Eye (tissue), 1 donor: ENCODE measurements around the gene HMOX2.

ENCODE experiments used
- DNase-seq: peaks from one replicate; pipeline ENCODE4 v3.0.0-alpha.2; 2015

Gene HMOX2

DNA sequence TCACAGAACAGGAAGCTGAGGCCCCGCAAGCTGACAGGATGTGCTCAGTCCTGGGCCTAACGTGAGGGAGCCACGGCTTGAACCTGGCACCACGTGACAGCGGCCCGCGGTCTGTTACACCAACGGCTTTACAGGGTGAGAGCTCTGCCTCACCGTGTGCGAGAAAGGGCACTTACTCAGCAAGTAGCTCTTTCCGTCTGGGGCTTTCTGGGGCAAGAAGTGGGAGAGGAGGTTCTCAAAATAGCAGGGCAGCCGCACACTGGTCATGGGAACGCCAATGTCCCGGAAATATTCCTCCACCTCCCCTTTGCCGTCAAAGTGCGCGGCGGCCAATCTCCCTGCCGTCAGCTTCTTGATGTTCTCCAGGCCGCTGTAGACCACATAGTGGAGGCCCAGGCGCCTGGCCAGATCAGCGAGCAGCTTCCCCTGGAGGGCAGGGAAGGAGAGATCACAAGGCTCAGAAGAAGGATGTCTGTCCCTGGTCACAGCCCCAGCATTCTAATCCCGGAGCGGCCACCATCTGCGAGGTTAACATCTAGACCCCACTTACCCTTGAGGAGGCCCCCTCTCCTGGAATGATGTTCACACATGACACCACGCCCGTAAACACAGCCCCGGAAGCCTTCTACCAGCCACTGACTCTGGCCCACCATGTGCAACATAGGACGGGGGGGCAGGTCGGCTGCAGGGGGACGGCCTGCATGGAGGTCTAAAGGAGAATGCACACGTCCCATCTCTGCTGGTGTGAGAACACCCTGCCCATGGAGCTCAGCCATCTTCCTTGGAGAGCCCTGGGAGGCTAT is 10.0 kb upstream of the HMOX2 start:
- no peak for DNase-seq

DNA sequence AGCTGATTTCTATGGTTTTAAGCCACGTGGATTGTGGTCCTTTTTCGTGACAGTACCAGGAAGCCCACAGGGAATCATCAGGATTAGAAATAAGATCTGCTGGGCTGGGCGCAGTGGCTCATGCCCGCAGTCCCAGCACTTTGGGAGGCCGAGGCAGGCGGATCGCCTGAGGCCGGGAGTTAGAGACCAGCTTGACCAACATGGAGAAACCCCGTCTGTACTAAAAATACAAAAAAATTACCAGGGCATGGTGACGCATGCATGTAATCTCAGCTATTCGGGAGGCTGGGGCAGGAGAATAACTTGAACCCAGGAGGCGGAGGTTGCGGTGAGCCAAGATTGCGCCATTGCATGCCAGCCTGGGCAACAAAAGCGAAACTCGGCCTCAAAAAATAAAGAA is 8.3 kb upstream of the HMOX2 start:
- DNase-seq, result no peak

DNA sequence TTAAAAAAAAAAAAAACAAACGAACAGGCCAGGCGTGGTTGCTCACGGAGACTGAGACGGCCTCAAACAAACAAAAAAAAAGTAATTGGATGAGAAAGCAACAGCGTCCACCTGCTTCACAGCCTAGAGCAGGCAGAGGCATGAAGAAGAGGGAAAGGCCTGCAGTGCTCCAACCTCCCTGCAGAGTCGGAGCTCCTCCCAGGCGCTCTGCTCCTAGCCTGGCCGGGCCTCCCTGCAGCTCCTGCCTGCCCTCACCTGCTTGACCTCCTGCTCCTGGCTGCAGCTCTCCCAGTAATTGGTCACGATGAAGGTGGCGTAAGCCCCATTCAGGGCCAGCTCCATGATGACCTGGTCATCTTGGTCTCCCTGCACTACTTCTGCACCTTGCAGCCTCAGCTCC is 7.2 kb upstream of the HMOX2 start:
- no peak for DNase-seq

DNA sequence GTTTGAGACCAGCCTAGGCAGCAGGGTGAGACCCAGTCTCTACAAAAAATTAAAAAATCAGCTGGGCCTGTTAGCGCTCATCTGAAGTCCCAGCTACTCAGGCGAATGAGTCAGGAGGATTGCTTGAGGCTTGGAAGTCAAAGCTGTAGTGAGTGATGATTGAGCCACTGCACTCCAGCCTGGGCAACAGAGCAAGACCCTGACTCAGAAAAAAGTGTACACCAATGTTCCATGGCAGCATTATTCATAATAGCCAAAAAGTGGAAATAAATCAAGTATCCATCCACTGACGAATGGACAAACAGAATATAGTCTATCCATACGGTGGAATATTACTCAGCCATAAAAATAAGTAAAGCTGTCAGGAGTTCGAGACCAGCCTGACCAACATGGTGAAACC is 4.3 kb upstream of the HMOX2 start:
- no peak for DNase-seq

DNA sequence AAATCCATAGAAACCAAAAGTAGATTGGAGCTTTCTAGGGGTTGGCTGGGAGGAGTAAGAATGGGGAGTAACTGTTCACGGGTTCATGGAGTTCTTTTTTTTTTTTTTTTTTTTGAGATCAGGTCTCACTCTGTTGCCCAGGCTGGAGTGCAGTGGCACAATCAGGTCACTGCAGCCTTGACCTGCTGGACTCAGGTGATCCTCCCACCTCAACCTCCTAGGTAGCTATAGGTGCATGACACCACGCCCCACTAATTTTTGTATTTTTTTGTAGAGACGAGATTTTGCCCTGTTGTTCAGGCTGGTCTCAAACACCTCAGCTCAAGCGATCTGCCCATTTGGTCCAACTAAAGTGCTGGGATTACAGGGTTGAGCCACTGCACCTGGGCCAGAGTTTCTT is 3.3 kb upstream of the HMOX2 start:
- no peak for DNase-seq

DNA sequence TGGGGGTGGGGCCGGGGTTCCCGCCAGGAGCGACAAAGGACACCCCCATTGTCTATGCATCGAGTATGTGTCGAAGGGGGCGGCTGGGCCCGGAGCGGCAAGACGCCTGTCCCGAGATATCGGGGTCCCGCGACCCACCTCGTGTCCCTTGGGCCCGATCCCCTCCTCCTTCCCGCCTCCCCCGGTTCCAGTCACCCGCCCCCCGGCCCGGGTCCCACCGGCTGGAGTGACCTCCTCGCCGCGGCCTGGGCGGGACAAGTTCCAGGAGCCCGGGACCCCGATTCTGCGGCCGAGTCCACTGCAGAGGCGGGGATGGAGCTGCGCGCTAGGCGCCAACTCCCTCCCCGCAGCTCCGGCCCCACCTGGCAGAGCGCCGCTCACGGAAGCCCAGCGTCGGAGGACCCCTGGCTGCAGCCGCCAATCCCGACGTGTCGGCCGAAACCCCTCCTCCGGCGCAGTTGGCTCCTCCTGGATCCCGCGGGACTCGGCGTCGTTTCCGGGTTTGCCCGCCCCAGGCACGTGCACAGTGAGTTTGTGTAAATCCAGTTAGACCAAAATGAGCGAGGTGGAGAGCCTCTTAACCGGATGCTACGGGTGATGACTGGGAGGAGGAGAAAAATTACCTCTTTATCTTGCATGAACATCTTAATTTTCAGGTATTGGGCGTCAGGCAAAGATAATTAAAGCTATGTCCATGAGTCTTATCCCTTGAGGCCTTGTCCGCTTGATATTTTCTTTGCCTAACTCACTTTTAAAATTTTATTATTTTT is 1.8 kb upstream of the HMOX2 start, which contains the start of gene NMRAL1:
NMRAL1 (minus strand) TSS at position 434 of the 770 bp plus-strand sequence. CDS start 493 bp downstream, outside the sequence.
- peak; percentile 96 for DNase-seq

DNA sequence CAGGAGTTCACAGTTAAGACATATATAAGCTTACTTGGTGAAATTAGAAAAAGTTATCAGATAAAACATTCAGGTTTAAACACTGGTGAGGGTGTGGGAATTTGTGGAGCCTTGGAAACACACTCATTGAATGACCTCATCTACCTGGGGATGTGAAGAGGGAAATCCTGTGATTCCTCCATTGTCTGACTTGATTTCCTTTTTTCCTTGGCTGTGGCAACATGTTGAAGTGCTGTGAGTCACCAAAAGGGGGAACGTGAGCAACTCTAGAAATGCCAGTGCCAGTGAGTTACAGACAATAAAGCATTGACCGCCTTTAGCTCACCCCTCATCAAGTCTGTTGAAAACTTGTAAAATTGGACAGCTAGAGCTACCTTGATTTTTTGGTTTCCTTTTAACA is 1.8 kb downstream of the HMOX2 start:
- no peak for DNase-seq

DNA sequence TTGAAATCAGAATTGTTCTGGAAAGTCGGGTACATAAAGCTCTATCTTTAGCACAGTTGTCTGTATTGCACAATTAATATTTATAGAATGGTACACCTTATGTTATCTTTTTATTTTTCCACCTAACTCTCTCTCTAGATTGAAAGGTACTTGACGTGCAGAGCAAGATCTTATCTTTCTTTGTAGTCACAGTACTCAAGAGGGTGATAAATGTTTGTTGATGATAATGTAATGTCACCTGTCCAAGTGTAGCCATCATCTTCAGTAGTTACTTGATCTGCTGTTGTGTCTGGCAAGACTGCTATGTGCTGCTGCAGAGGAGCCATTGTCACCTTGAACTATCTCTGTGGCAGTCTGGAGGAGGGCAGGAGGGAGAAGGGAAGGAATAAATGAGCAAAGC is 5.3 kb downstream of the HMOX2 start:
- DNase-seq, result no peak

DNA sequence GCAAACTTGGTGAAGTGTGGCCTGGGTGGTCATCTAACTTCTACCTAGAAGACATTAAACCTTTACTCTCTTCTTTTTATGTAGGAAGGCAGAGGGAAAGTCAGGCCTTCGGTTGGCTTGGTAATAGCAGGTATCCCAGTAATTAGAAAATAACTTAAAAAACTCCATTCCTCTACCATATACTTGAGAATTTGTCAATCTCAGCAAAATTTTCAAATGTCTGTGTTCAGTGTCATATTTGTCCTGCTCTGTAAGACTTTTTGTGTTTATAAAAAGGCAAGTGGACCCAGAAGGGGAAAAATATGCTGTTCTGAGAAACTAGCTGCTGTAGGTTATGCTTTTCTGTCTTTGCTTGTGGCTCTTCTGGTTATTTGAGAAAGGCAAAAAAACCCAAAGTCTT is 5.8 kb downstream of the HMOX2 start:
- no peak for DNase-seq

DNA sequence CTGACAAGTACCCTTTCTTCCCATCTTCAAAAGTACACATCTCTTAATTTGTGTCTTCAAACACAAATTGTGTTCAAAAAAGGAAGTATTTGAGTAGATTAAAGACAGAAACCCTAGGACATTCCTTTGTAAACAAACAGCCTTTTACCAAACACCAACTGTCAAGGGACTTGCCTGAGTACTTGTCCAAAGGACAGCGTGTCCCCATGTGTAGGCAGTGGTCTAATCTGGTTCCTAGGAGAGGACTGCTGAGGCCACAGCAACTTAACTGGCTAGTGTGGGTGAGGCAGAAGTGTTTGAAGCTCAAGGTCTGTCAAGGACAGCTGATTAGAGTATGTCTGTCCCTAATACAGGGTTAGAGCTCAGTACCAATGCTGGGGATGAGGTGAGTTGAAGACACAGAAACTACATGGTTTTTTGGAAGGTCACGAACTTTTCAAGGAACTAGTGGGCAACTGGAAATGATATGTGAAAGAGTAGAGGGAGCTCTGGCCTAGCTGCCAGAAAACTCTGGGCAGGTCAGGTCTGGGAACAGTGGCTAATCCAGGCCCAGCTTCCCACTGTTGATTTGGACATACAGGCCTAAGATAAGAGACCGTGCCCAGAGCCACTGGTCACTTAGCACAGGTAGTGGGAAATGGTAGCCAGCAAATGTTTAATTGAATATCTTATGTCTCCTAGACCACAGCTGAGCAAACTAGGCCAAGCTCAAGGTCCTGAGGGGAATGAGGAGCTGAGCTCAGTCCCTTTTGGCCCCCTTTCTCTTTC is 10.1 kb downstream of the HMOX2 start:
- DNase-seq, result no peak

DNA sequence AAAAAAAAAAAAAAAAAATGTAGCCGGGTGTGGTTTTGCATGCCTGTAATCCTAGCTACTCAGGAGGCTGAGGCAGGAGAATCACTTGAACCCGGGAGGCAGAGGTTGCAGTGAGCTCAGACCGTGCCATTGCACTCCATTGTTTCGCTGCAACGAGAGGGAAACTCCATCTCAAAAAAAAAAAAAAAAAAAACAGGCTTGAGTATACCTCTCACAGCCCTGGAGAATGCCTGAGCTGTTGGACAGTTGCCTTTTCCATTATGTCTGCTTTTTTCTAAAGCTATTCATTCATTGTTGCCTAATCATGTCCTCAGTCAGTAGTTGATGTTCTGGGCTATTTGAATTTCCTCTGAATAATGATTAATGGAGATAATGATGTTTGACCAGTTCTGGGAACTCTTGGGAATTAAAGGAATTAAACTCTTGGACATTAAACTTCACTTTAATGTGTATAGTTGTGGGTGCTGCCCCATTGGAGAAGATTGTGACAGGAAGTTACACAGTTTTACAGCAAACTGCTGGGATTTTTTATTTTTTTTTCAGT is 11.8 kb downstream of the HMOX2 start:
- DNase-seq, result no peak

DNA sequence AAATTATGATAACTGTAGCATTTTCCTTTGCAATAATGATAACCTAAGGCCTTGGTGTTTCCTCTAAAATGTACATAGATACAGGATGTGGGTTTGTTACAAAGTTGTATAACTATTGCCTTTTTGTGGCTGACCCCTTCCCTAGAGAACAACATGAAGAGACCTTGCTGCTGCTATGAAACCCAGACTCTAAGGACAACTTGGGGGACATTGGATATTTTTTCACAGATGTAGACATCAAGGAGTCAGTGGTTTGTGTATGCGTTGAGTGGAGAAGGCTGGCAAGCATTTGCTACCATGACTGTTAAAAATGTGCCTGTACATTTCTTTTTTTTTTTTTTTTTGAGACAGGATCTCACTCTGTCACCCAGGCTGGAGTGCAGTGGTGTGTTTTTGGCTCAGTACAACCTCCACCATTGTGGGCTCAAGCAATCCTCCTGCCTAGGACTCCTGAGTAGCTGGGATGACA is 12.3 kb downstream of the HMOX2 start:
- no peak for DNase-seq

DNA sequence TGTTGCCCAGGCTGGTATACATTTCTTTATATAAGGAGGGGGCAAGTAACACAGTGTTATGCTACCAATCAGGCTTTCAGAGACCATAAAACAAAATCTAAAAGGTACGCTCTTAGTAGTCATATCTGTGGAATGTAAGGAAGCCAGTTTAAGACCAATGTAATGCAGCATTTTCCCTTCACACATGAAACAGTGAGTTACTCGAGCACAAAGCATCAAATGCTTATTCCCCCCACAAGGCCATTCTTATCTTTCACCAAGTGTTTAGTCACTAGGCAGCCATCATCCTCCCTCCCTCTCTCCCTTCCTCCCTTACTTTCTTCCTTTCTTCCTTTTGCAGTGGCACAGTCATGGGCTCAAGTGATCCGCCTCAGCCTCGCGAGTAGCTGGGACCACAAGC is 12.8 kb downstream of the HMOX2 start:
- DNase-seq, result no peak

DNA sequence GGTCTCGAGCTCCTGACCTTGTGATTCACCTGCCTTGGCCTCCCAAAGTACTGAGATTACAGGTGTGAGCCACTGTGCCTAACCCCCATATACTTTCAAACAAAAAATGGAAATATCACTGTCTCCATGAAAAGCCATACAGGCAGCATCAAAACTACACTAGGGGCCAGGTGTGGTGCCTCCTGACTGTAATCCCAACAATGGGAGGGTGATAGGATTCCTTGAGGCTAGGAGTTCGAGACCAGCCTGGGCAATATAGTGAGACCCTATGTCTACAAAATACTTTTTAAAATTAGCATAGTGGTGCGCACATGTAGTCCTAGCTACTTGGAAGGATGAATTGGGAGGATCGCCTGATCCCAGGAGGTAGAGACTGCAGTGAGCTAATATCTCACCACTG is 15.7 kb downstream of the HMOX2 start:
- no peak for DNase-seq

DNA sequence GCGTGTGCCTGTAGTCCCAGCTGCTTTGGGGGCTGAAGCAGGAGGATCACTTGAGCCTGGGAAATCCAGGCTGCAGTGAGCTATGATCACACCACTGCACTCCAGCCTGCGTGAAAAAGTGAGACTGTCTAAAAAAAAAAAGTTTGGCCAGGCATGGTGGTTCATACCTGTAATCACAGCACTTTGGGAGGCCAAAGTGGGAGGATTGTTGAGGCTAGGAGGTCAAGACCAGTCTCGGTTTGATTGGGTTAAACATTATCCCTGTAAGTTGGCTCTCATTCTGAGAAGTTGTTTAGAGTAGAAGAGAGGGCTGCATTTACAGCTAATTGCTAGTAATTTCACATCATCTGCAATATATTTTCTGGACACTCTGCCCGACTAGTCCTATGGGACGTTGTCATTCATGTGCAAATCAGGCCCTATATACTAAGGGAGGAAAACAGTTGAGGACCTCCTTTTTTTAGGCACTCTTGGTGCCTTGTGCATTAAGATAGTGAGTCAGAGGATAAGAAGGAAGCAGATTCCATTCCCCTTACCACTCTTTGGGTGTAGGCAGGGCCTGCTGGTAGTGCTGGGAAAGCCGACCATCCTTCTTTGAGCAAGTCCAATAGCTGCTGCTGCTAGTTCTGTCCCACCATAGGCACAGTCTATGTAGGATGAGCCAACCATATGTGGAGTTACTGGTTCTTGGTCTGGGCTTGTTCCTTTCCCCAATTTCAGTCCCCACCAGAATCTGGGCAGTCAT is 18.7 kb downstream of the HMOX2 start:
- DNase-seq, result no peak

DNA sequence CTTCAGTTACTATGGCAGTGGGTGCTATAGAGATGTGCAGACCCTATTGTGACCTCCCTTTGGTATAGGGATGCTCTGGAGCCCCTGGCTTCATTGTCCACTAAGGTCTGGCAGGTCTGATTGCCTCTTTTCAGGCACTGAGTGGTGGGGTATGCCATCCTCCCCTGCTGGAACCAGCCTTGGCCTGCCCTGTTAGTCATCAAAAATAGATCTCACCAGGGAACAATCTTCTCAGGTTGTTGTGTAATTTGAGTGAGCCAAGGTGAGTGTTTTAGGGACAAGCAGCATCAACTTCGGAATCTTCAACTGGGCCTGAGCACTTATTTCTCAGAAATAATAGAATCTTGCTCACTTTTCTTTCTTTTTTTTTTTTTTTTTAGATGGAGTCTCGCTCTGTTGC is 19.6 kb downstream of the HMOX2 start:
- DNase-seq, result no peak

DNA sequence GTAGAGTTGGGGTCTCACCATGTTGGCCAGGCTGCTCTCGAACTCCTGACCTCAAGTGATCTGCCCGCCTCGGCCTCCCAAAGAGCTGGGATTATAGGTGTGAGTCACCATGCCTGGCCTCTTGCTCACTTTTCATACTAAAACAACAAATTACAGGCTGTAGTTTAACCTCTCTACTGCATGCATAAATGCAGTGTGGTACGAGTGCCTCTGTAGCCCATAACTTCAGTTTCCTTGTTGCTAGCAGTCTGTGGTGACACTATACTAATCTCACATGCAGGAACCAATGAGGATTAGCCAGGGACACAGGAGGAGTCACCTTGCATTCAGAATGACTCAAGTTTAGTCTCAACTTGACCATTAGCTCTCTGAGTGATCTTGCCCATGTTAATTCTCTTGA is 20.1 kb downstream of the HMOX2 start:
- no peak for DNase-seq

DNA sequence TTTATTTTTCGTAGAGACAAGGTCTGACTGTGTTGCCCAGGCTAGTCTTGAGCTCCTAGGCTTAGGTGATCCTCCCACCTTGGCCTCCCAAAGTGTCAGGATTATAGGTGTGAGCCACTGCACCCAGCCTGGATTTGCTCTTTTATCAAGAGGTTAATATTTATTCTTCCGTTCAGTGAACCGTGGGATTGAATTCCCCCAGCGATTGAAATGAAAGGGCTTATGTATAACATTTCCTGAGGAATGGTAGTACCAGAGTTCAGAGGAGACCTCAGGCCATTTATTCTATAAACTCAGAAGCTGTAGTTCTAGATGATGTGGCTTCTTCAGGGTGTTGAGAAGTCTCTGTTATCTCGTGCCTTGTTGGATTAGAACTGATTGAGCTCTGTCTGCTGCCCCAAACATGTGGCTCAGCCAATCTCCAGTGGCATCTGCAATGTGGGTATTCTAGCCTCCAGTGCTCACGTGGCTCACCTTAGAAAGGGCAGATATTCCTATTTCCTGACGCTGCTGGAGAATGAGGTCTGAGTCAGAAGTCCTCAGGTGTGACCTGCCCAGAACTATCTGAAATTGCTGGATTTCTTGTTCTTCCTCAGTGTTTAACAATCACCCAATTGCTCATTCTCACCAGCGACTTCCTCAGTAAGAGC is 22.5 kb downstream of the HMOX2 start:
- DNase-seq, result no peak

DNA sequence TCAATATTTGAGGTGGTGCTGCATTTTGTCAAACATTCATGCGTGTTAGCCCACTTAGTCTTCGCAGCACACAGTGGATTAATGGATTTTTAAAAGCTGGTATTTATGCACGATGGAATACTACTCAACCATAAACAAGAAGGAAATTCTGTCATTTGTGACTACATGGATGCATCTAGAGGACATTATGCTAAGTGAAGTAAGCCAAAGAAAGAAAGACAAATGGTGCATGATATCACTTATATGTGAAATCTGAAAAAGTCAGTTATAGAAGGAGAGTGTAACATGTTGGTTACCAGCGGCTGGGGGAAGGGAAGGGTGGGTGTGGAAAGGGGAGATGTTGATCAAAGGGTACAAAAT is 23.0 kb downstream of the HMOX2 start:
- no peak for DNase-seq

DNA sequence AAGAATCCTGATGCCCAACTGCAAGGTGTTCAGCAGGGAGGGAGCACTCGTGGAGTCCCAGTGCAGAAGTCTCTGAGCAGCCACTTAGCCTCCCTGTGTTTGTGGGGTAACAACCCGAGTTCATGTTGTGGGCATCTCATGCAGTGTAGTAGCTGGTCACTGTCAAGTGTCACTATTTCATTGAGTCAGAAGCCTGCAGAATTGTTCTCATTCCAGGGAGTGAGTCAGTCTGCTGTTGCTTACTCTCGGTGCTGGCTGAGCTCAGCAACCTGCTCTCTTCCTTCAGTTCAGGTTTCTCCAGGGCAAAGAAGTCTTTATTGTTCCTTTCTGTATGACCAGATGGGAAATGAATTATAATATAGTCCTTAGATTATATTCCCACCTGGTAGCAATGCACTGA is 24.1 kb downstream of the HMOX2 start:
- no peak for DNase-seq

DNA sequence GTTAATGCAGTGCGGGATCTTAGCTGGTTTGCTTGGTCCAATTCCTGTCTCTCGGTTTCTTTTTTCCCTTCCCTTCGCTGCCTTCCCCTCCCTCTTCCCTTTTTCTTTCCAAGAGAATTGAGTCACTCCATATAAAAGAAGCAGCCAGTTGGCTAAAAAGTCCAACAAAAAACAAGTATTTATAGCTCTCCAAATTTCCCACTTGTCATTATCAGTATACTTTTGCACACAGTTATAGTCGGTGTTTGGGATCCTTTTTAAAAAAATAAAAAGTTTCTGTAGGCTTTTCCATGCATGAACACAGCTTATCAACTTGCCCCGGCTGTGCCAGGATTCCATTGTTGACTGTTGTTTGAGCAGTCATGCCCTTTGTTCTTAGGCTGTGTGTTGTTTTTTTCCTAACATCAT is 24.9 kb downstream of the HMOX2 start:
- no peak for DNase-seq
